ENCODE measurements around the gene SUDS3.
"Not testable (repeated sequence)": the region's sequence is repeated elsewhere in the genome, so short reads cannot be mapped to it uniquely, and the experiment has no call there.

Gene SUDS3

GRCh38 chr12:118376089-118377020, at the start of gene SUDS3:
Gene SUDS3, plus strand, starts transcription at chr12:118376555. Its CDS starts 137 bp downstream, at chr12:118376692.
- DNase-seq = peak; percentile 96 to 97

DNA sequence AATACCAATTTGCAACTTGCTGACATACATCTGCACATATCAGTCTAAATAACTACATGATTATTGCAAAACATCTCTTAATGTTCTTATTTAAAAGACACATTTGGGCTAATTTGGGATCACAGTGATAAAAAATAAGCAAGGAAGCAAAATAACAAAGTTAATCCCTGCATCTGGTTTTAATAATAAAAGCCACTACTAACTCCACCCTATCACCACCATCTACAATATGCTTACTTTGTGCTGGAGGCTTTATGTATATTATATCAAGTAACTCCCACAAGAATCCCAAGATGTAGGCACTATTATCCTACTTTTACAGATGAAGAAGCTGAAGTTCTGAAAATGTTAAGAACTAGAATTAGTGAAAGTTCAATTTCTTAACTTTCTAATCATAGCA, 49.4 kb upstream of the SUDS3 start:
- DNase-seq = no peak

- no peak for DNase-seq
These were observed 49.0 kb upstream of the SUDS3 start for GRCh38 chr12:118327391-118327790.

GRCh38 chr12:118328486-118329330, 47.6 kb upstream of the SUDS3 start:
- no peak for DNase-seq

DNA sequence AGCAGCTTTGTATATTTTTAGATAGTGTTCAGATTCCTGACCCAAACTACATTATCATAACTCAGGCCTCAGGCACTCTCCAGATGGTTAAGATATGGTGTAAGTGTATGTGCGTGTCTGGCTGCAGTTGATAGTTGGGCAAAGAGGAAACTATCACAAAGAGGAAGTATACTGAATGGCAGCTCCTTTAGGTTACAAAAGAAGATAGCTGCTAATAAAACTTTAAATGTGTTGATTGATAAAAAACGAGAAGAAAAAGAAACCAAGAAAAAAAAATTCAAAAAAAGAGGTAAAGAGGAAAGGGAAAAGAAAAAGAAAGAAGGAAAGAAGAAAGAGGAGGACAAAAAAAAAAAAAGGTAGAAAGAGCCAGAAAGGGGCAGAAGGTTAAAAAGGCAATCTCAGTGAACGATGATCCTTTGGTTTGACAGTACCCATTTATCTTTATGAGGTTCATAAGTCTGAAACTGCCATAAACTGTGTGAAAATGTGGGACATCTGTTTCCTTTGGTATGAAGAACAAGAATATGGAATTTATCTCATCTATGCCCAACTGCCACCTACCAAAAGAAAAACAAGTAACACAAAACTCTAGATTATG, 45.8 kb upstream of the SUDS3 start:
- DNase-seq = no peak

GRCh38 chr12:118332511-118332910, 43.8 kb upstream of the SUDS3 start:
- no peak for DNase-seq

GRCh38 chr12:118334241-118334640, 42.1 kb upstream of the SUDS3 start:
- no peak for DNase-seq

GRCh38 chr12:118334939-118335567, 41.3 kb upstream of the SUDS3 start:
- DNase-seq = no peak

DNA sequence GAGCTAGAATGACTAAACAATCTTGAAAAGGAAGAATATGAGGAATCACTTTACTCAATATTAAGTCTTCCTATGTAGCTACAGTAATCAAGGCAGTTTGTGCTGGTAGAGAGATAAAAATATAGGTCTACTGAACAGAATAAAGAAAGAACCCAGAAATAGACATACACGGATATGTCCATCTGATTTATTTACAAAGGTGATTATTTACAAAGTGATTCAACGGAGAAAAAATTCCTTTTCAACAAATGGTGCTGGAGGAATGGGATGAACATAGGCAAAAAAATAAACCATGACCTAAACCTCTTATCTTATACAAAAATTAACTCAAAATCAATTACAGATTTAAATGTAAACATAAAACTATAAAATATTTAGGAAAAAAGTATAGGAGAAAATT, 40.2 kb upstream of the SUDS3 start:
- DNase-seq = no peak

DNA sequence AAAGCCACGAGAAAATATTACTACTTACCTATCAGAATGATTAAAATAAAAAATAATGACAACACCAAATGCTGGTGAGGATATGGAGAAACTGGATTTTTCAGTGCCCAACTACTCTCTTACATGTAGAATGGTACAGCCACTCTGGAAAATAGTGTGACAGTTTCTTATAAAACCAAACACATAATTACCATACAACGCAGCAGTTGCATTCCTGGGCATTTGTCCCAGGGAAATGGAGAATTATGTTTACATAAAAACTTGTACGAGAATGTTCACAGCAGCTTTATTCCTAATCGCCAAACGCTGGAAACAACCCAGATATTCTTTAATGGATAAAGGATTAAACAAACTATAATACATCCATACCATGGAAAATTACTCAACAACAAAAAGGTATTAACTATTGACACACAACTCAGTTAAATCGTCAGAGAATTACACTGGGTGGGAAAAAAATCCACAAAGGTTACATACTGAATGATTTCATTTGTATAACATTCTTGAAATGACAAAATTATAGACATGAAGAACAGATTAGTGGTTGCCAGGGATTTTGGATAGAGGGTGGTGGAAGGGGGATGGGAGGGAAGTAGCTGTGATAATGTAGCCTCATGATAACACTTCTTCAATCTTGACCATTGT, 39.0 kb upstream of the SUDS3 start:
- DNase-seq = no peak

GRCh38 chr12:118342090-118342489, 34.3 kb upstream of the SUDS3 start:
- no peak for DNase-seq

GRCh38 chr12:118344829-118345228, 31.5 kb upstream of the SUDS3 start:
- no peak for DNase-seq

- no peak for DNase-seq
These were observed 31.0 kb upstream of the SUDS3 start for GRCh38 chr12:118345355-118345754.

DNA sequence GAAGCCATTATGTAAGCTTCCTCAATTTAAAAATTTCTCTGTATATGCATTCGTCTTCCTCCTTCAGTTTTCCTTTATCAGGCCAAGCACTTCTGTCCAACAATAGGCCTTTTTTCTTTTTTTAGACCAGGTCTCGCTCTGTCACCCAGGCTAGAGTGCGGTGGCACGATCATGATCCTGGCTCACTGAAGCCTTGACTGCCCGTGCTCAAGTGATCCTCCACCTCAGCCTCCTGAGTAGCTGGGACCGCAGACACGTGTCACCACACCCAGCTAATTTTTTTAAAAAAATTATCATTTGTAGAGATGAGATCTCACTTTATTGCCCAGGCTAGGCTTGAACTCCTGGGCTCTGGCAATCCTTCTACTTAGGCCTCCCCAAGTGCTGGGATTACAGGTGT, 29.5 kb upstream of the SUDS3 start:
- DNase-seq = no peak

DNA sequence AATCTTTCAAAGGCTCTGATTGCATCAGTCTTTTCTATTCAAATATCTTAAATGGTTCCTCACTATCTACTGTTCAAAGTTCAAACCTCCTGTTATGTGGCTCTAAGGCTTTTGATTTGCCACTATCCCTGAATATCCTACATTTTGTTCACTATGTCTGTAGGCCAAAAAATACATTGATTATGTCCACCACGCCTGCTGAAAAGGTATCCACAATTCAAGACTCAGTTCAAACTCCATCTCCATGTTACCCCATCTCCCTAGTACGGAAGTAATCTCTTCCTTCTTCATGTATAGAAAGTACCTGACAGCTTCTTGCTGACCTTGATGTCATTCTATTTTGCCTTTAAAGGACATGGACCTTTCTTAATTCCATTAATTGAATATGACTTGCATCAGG, 28.4 kb upstream of the SUDS3 start:
- DNase-seq = no peak

DNA sequence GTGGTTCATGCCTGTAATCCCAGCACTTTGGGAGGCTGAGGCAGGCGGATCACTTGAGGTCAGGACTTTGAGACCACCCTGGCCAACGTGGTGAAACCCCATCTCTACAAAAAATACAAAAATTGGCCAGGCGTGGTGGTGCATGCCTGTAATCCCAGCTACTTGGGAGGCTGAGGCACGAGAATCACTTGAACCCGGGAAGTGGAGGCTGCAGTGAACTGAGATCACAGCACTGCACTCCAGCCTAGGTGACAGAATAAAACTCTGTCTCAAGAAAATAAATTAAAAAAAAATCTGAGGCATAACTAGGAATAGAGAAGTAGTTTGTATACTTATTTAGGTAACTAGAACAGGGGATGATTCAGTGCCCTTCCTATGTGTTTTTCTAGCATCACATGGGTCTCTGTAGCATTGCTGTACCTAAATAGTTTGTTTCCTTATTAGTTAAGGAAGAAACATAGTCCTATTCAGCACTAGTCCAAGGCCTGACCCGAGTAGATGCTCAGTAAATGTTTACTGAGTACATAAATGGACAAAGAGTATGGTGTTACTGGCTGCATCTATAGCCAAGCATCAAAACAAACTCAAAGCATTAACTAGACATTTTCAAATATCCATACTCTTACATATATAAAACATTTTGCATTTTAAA, 25.3 kb upstream of the SUDS3 start:
- no peak for DNase-seq

- DNase-seq = no peak
These were observed 22.6 kb upstream of the SUDS3 start for GRCh38 chr12:118353721-118354120.

DNA sequence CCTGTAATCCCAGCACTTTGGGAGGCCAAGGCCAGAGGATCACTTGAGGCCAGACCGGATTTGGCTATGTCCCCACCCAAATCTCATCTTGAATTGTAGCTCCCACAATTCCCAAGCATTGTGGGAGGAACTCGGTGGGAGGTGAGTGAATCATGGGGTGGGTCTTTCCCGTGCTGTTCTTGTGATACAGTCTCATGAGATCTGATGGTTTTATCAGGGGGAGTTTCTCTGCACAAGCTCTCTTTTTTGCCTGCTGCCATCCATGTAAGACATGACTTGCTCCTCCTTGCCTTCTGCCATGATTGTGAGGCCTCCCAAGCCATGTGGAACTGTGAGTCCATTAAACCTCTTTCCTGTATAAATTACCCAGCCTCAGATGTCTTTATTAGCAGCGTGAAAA, 21.9 kb upstream of the SUDS3 start:
- not testable (repeated sequence) for DNase-seq

DNA sequence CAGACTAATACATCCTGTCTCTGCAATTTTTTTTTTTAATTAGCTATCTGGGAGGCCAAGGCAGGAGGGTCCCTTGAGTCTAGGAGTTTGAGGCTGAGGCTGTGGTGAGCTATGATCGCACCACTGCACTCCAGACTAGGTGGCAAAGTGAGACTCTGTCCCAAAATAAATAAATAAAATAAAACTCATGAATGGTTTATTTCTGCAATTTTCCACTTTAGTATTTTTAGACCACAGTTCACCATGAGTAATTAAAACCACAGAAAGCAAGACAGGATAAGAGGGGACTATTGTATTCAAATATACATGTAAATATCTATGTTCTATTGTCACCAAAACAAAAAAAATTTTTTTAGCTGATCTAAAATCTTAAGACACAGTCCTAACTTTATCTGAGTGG, 21.5 kb upstream of the SUDS3 start:
- no peak for DNase-seq

- no peak for DNase-seq
These were observed 20.5 kb upstream of the SUDS3 start for GRCh38 chr12:118355843-118356242.

- DNase-seq = peak; percentile 12 to 24
These were observed 19.5 kb upstream of the SUDS3 start for GRCh38 chr12:118356809-118357256.
